PC-9 (cell line): ENCODE data around the gene SLC25A29.
A peak's percentile ranks its signal among the peaks of the same experiment; 100 is the strongest.

Experiments used
- EZH2 ChIP-seq: fragments of 200-600 bp; sonication (generic); IDR thresholded peaks from 2 replicates; pipeline ENCODE4 v1.8.0; 2017; ENCODE audit warnings: antibody characterized with exemption, low read depth
- TF ChIP-seq, protein P1 (sequence below): fragments of 200-600 bp; sonication (generic); conservative IDR thresholded peaks from 2 replicates; pipeline ENCODE4 v1.6.1; 2017; ENCODE audit warnings: mixed run types, antibody characterized with exemption, mild to moderate bottlenecking, moderate library complexity

DNA sequence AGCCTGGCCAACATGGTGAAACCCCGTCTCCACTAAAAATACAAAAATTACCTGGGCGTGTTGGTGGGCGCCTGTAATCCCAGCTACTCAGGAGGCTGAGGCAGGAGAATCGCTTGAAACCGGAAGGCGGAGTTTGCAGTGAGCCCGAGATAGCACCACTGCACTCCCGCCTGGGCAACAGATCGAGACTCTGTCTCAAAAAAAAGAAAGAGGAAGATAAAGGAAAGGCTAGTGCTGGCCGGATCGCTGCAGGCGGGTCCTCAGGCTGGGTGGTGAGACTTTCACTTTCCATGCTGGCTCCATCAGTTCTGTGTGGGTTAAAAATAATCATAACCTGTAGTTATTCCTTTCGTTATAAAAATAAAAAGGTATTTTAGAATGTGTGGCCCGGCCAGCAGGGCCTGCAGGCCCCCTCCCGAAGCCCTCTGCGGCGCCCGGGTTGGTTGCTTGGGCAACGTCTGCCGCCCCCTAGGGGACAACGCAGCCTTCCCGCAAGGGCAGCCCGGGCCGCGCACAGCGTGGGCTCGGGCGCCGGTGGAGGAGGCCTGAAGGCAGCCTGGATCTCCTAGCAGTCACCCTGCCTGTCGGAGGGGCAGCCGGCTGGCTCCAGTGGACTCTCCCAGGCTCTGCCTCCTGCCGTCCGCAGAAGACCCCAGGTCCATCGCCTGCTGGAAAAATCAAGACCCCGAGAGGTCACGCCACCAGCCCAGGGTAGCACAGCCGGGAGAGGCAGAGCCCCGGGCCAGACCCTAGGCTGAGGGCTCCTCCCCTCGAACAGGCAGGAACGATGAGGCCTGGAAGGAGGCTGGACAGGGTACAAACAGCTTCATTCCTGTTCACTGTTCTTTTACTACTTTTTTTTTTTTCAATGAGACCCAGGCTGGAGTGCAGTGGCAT, 11.9 kb upstream of the SLC25A29 start:
- TF ChIP-seq, protein P1, sequence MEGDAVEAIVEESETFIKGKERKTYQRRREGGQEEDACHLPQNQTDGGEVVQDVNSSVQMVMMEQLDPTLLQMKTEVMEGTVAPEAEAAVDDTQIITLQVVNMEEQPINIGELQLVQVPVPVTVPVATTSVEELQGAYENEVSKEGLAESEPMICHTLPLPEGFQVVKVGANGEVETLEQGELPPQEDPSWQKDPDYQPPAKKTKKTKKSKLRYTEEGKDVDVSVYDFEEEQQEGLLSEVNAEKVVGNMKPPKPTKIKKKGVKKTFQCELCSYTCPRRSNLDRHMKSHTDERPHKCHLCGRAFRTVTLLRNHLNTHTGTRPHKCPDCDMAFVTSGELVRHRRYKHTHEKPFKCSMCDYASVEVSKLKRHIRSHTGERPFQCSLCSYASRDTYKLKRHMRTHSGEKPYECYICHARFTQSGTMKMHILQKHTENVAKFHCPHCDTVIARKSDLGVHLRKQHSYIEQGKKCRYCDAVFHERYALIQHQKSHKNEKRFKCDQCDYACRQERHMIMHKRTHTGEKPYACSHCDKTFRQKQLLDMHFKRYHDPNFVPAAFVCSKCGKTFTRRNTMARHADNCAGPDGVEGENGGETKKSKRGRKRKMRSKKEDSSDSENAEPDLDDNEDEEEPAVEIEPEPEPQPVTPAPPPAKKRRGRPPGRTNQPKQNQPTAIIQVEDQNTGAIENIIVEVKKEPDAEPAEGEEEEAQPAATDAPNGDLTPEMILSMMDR, result 0 out of 2 replicates have a peak, but pooled peaks have one; percentile 25
- TF ChIP-seq EZH2, result no peak
